HG03521 (cell line): ENCODE measurements around the gene CLCN4.

Experiments used
- ATAC-seq: cut with Tn5 transposase; IDR thresholded peaks from one replicate; pipeline ENCODE4 v1.9.1; 2021; ENCODE audit warnings: mild to moderate bottlenecking, moderate library complexity; ENCODE audit not compliant: unreplicated experiment

Gene CLCN4

GRCh38 chrX:10233696-10234095 is 76.9 kb downstream of the CLCN4 start:
- ATAC-seq = no peak

DNA sequence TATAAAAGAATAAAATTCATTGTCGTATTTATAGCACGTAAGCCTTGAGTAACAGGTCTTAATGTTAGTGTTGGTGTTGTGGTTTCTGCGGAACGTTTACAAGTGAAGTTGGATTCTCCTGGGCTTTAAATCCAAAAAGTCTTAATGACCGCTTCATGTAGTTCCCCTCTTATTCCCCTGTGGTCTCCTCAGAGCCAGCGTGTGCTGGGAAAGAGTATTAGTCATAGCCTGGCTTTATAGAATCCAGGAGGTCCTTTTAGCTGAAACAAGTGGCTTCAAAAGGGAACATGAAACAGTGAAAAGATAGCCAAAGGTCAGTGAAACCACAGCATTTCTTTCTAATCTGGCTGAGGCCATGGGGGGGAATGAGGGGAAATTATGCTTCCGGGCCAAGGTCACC is 79.1 kb downstream of the CLCN4 start:
- no peak for ATAC-seq

- ATAC-seq = no peak
These were observed 80.5 kb downstream of the CLCN4 start for GRCh38 chrX:10237241-10237640.

- no peak for ATAC-seq
These were observed 82.9 kb downstream of the CLCN4 start for GRCh38 chrX:10239611-10240064.

DNA sequence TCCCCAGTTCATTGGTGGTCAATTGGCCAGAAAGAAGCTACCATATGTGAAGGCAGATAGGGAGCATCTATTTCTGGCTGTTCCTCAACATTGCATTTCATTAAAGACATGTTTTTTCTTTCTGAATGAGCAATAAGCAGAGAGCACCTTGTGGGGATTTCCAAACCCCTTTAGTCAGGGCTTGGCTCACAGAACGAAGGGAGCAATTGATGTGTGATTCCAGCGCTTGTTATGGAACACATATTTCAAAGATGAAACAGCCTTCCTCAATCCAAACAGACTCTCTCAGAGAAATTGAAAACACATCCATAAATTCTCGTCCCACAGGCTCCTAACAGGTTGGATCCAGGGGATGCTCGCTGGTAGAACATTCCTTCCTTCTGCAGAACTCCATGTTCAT is 84.1 kb downstream of the CLCN4 start:
- no peak for ATAC-seq

DNA sequence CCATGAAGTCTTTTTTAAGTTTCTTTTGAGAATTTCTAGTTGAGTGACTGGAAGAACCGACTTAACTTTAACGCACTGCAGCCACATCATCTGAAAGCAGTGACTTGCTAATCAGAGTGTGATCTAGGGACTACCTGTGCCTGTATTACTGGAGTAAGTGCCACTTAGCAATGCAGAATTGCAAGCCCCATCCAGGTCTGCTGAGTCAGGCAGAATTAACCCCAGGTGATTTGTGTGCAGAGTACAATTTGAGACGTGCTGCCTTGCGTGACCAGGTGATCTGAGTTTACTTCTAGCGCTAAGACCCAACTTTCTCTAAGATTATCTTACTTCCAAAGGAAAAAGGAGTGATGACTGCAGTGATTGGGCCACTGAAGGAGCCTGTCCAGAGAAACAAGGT is 85.3 kb downstream of the CLCN4 start:
- no peak for ATAC-seq

DNA sequence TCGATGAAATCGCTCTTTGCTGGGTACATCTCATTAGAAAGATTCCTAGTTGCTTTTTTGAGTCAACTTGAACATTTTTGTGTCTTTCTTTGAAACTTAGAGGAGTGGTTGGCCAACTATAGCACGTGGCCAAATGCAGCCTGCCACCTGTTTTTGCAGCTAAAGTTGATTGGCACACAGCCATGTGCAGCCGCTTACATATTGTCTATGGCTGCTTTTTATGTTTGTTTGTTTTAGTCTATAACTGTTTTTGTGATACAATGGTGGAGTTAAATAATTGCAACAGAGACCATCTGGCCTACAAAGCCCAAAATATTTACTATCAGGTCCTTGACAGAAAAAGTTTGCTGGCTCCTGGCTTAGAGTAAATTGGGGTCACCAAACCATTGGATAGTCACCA is 86.3 kb downstream of the CLCN4 start:
- ATAC-seq = no peak

- no peak for ATAC-seq
These were observed 88.3 kb downstream of the CLCN4 start for GRCh38 chrX:10244915-10245622.

- no peak for ATAC-seq
These were observed 89.1 kb downstream of the CLCN4 start for GRCh38 chrX:10245886-10246285.

DNA sequence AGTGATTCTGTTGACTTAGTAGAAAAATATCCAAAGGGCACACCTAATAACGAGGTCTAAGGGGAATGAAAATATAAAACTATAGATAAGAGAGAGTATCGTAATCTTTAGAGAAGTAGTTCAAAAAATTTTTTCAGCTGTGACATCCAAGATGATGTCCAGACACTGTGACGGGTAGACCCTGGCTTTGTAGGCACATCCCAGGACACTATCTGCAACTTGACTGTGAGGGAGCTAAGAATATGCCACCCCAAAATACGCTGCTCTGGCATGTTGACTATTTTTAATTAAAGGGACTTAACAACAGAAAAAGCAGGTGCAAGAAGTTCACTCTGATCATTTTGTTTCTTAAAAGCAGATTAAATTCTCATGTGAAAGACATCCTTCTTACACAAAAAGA is 89.5 kb downstream of the CLCN4 start:
- no peak for ATAC-seq

GRCh38 chrX:10246846-10247245 is 90.1 kb downstream of the CLCN4 start:
- ATAC-seq = no peak

DNA sequence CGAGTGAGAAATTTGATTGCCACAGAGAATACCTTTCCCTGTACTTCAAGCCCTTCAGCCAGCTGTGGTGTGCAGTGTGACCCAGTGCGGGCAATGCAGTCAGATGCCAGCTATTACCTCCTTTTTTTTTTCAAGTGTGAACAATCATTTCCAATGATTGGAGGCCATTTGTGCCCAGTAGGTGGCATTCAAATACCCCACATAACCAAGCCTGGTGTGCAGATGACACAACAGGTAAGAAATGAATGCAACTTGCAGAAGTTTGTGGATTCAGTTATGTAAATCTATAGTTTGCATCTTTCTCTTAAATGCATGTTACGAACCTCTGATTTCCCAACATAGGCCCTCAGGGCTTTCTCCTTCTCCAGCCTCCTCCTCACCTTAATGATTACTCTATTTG is 98.0 kb downstream of the CLCN4 start:
- ATAC-seq = no peak

DNA sequence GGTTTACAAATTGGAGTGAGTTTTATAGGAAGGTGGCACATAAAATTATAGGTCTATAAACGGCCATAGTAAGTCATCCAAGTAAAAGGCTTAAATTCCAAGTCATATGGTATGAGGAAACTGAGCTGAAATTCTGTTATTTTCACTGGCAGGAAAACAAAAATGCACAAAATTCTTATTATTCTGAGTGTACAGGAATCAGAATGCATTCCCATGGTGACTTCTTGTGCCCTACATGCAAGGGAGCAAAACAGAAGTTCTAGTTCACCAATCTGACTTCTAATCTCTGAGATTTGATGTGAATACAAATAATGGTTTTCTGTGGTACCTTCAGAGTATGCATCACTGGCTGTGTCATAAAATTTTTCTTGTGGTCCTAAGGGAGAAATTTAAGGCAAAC is 102.9 kb downstream of the CLCN4 start:
- ATAC-seq = no peak

GRCh38 chrX:10265775-10266174 is 109.0 kb downstream of the CLCN4 start:
- no peak for ATAC-seq

GRCh38 chrX:10278716-10279115 is 121.9 kb downstream of the CLCN4 start:
- no peak for ATAC-seq

- ATAC-seq = no peak
These were observed 123.3 kb downstream of the CLCN4 start for GRCh38 chrX:10280071-10280470.

DNA sequence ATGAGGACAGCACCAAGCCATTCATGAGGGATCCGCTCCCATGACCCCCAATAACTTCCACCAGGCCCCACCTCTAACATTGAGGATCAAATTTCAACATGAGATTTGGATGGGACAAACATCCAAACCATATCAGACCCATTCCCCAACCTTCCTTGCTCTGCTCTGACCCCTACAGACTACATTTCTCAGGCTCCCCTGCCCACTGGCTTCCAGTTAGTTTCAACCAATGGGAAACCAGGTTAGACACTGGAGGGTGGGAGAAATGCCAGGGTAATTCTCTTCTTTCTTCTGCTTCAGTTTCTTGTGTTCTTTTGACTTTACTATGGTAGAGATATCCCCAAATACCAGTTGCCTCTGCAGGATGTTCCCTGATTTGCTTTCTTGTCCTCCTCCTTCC is 125.7 kb downstream of the CLCN4 start:
- no peak for ATAC-seq

DNA sequence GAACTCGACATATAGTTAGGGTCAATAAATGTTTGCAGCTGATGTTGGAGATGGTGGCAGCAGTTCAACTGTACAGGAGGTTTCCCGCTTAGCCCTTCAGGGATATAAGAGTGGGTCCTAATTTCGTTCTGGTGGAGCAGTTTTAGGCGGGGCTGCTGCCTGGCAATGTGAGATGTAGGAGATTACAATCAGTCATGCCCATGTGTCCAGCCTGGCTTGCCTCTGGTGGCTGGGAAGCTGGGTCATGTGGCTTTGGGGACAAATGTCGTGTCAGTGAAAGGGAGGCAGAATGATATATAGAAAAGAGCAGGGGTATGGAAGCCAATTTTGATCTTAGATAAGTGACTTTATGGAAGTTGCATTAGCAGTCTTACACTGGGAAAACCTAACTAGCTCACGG is 129.4 kb downstream of the CLCN4 start:
- ATAC-seq = no peak
